Lower lobe of right lung (tissue), 2 donors: Measurements from ENCODE around the gene GRM2. TPM values are rescaled to one million over a fixed set of nuclear protein-coding genes. Genes with fewer than 3 reads are reported as not detected.

Experiments
- ATAC-seq, 2 donors: fragments of 200-7000 bp; cut with Tn5 transposase; one replicate each; pipeline ENCODE4 v1.9.1; 2020 to 2022; ENCODE audit warnings: mild to moderate bottlenecking in 2 of 2, moderate library complexity in 2 of 2
- DNase-seq: peaks from one replicate; pipeline ENCODE4 v3.0.0-alpha.2; 2020
- H3K27ac ChIP-seq: fragments of 200-600 bp; one replicate; pipeline ENCODE4 v1.8.0; 2022
- H3K27me3 ChIP-seq: fragments of 200-600 bp; one replicate; pipeline ENCODE4 v1.8.0; 2022; ENCODE audit warnings: low read depth
- H3K36me3 ChIP-seq: fragments of 200-600 bp; one replicate; pipeline ENCODE4 v1.8.0; 2022; ENCODE audit warnings: mild to moderate bottlenecking
- H3K4me1 ChIP-seq: fragments of 200-600 bp; one replicate; pipeline ENCODE4 v1.8.0; 2022
- H3K4me3 ChIP-seq: fragments of 200-600 bp; one replicate; pipeline ENCODE4 v1.8.0; 2022; ENCODE audit warnings: mild to moderate bottlenecking
- H3K9me3 ChIP-seq: fragments of 200-600 bp; one replicate; pipeline ENCODE4 v1.8.0; 2022
- intact Hi-C: fragments of 100-400 bp; cut with DNase I; formaldehyde crosslinking; loops from one replicate; pipeline ENCODE4 v1.11.0; 2022
- total RNA-seq: library from RNA; stranded (reverse); fragmentation: NEBNext Ultra II Directional; extraction: Animal tissue kit (Norgen Biotek cat#: 25700); gene quantifications from one replicate; pipeline ENCODE4 v1.2.1, GENCODE V29; 2021
- TF ChIP-seq, protein P1 (sequence below): fragments of 200-600 bp; IDR thresholded peaks from one replicate; pipeline ENCODE4 v1.8.0; 2022; ENCODE audit warnings: antibody characterized with exemption, mild to moderate bottlenecking
- donor health status: DM: no; HTN: yes; CAD: no; lungs with severe emphysema.

Gene GRM2
- total RNA-seq, 1 donor from 2014 or later, result 0.15 TPM

DNA sequence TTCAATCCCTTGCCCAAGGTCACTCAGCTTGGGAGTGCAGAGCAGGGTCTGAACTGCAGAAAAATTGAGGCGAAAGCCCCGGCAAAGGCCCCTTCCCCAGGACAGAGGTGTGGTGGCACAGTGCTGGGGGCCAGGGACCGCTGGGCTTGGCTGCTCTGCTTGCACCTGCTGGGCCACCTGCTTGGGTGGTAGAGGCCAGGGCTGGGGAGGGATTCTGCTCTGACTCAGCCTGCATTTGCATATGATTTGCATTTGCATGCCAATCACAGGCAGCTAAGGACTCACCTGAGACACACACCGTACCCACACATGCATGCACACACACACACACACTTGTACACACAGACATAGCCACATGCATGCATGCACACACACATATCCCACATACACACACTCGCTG lies 9.9 kb downstream of the GRM2 start:
- H3K9me3 ChIP-seq, result no peaks in the 10 kb centered on the region
- no peaks in the 10 kb centered on the region for H3K36me3 ChIP-seq
- H3K4me1 ChIP-seq, result no peaks in the 10 kb centered on the region
- no peaks in the 10 kb centered on the region for H3K27me3 ChIP-seq
- no peak for DNase-seq
- TF ChIP-seq, protein P1, sequence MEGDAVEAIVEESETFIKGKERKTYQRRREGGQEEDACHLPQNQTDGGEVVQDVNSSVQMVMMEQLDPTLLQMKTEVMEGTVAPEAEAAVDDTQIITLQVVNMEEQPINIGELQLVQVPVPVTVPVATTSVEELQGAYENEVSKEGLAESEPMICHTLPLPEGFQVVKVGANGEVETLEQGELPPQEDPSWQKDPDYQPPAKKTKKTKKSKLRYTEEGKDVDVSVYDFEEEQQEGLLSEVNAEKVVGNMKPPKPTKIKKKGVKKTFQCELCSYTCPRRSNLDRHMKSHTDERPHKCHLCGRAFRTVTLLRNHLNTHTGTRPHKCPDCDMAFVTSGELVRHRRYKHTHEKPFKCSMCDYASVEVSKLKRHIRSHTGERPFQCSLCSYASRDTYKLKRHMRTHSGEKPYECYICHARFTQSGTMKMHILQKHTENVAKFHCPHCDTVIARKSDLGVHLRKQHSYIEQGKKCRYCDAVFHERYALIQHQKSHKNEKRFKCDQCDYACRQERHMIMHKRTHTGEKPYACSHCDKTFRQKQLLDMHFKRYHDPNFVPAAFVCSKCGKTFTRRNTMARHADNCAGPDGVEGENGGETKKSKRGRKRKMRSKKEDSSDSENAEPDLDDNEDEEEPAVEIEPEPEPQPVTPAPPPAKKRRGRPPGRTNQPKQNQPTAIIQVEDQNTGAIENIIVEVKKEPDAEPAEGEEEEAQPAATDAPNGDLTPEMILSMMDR, result no peak
- ATAC-seq, result no peak
- no peak overlapping the region for H3K4me3 ChIP-seq
- H3K27ac ChIP-seq, result no peak overlapping the region
- intact Hi-C loops, result no loop called here

- TF ChIP-seq, protein P1, result no peak
- Histone ChIP-seq H3K4me3 (no peak overlapping the region), H3K27me3 (no peaks in the 10 kb centered on the region), H3K36me3 (no peaks in the 10 kb centered on the region), H3K27ac (no peak overlapping the region), H3K9me3 (no peaks in the 10 kb centered on the region), H3K4me1 (no peaks in the 10 kb centered on the region)
- no peak for DNase-seq
- intact Hi-C loops, result no loop called here
- no peak for ATAC-seq
Observed at GRCh38 chr3:51717446-51717845, 10.6 kb downstream of the GRM2 start.

DNA sequence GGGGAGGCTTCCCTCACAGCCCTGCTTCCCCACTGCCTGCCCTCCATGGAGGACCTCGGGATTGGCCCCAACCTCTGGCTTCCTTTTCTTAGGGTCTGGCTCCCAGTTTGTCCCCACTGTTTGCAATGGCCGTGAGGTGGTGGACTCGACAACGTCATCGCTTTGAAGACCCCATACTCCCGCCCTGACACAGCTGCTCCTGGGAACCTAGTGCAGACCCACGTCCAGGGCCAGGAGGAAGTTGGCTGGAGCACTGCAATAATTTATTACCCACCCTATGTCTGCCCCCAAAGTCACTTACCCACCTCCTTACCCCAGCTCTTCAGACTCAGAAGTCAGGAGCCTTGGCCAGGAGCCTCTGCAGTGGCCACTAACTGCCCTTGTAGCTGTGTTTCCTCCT lies 11.1 kb downstream of the GRM2 start:
- TF ChIP-seq, protein P1, result no peak
- intact Hi-C loops, result no loop called here

DNA sequence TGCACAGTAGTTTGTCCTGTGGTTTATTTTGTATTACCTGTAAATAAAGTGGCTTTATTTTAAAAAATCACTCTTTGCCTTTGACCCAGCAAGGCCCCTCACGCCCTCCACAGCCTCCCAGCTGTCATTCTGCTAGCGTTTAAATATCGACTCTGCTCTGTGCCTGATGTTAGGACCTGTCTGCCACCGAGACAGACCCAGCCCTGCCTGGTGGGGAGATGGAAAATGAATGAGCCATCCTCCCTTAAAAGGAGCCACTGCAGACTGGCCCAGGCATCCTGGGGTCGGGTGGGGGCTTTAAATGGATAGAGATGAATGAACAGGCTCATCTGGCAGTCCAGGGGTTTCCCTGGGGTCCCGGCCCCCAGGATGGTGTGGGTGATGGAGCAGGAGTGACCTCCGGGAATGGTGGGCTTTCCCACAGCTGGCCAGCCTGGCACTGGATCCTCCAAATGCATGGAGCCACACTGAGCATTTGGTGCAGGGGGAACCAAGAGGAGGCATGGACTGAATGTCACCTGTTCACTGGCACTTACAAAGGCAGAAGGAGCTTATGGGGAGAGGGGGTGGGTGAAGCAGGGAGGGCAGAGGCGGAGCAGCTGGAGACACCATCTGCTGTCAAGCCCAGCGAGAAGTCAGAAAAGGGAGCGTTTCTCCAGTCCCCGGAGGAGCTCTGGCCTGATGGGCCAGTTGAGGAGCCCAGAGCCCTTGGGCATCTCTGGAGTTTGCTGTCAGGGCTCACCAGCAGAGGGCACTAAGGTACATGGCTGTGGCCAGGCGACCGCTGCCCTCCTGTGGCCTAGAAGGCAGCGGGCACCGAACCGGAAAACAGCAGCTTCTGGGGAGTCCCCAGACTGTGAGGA lies 11.9 kb downstream of the GRM2 start:
- intact Hi-C loops, result no loop called here
- TF ChIP-seq, protein P1, result peak; percentile 69
- H3K36me3 ChIP-seq, result no peaks in the 10 kb centered on the region
- DNase-seq, result peak; percentile 78
- no peaks in the 10 kb centered on the region for H3K9me3 ChIP-seq
- no peaks in the 10 kb centered on the region for H3K4me1 ChIP-seq
- H3K27ac ChIP-seq, result no peak overlapping the region
- peak; percentile 74 to 84 for ATAC-seq
- H3K4me3 ChIP-seq, result no peak overlapping the region
- no peaks in the 10 kb centered on the region for H3K27me3 ChIP-seq

More for the DNA sequence above, 11.1 kb downstream of the GRM2 start:
- H3K27me3 ChIP-seq, result no peaks in the 10 kb centered on the region
- DNase-seq (no peak), ATAC-seq (no peak)
- H3K27ac ChIP-seq, result no peak overlapping the region
- H3K36me3 ChIP-seq, result no peaks in the 10 kb centered on the region
- no peaks in the 10 kb centered on the region for H3K4me1 ChIP-seq
- no peaks in the 10 kb centered on the region for H3K9me3 ChIP-seq
- no peak overlapping the region for H3K4me3 ChIP-seq

DNA sequence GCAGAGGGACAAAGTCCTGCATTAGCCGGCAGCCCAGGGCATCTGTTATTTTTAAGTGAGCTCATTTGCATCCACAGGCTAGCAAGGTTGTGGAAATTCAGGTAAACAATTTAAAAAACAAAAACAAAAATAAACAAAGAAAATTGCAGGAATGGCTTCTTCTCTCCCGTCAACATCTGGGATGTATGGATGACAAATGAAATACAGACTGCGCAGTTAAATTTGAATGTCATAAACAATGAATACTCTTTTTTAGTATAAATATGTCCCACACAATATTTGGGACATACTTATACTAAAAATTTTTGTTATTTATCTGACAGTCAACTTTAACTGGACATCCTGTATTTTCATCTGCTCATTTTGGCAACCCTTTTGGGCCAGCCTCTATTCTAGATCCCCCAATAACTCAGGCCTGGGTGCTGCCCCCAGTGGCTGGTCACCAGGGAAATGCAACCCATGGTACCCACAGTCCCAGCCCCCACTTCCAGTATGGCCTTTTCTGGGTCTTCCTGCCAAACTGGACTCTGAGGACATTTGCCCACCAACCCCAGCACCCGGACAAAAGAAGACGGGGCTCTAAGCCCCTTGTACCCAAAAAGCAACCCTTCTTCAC lies 12.7 kb downstream of the GRM2 start:
- H3K27ac ChIP-seq, result no peak overlapping the region
- intact Hi-C loops, result no loop called here
- no peaks in the 10 kb centered on the region for H3K36me3 ChIP-seq
- no peaks in the 10 kb centered on the region for H3K27me3 ChIP-seq
- TF ChIP-seq, protein P1, result no peak
- no peak for ATAC-seq
- H3K4me3 ChIP-seq, result no peak overlapping the region
- no peaks in the 10 kb centered on the region for H3K4me1 ChIP-seq
- no peaks in the 10 kb centered on the region for H3K9me3 ChIP-seq
- DNase-seq, result no peak
